GM19240 (cell line): ENCODE results near the gene DNAJA1.

Experiments
- DNase-seq: peaks from one replicate; pipeline ENCODE4 v3.0.0; 2011; ENCODE audit warnings: low spot score; ENCODE audit not compliant: insufficient read length

DNAJA1 gene

DNA sequence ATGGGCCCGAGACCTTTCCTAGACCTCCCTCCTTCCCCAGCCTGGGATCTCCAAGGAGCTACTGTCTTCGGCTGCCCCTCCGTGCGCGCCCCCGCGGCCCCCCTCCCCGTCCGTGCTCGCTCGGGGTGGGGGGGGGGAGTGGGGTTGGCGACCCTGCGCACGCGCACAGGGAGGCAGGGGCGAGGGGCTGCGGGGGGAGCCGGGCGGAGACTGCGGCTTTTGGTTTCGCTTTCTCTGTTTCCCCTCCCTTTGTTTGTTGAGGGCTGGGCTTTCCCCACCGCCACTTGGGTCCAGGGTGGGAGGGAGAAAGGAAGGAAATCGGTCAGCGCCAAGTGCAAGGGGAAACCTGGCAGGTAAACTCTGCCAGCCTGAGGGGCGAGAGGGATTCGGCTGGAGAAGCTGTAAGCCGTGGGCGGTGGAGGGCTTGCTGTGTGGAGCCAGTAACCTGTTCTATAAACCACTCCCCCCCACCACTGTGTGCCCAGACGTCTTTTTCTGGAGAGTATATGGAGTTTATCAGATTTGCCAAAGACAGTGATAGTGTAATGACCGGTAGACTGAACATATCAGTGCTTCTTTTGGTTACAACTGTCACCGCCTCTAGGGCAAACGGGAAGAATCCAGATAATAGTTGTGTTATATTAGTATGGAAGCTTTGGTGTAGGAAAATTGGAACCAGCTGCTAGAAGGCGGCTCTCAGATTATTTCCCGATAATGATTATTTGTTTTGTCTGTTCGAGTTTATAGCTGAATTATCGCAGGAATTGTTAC lies 684 bp downstream of the DNAJA1 start:
- no peak for DNase-seq

DNA sequence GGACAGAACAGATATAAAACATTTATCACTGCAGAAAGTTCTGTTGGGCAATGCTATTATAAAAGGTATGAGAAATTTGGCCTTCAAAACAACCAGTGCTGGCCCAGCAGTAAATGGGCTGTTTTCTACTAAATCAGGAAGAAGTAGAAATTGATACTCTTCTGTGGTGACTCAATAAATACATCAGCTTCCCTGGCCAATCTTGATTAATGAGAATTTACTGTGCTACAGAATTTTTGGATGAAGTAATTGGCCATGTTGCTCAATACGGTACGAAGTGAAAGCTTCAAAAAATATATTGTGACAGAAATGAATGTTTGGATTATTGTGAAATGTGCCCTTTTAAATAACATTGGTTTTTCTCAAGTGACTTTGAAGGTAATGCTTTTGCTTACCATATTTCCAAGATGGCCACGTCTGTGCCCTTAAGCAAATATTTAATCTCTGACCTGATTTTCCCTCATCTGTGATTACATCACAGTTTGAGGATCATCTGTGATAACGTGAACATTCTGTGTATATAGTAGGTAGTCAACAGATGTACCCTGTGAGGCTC lies 4.2 kb downstream of the DNAJA1 start:
- DNase-seq, result no peak

DNA sequence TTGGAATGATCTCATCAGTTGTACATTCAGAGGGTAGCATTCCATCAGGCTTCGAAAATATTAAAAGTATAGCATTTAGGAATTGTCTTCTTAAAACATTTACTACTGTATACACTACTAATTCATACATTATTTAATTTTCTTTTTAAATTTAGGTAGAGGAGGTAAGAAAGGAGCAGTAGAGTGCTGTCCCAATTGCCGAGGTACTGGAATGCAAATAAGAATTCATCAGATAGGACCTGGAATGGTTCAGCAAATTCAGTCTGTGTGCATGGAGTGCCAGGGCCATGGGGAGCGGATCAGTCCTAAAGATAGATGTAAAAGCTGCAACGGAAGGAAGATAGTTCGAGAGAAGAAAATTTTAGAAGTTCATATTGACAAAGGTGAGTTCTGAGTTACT lies 5.2 kb downstream of the DNAJA1 start:
- DNase-seq, result no peak

DNA sequence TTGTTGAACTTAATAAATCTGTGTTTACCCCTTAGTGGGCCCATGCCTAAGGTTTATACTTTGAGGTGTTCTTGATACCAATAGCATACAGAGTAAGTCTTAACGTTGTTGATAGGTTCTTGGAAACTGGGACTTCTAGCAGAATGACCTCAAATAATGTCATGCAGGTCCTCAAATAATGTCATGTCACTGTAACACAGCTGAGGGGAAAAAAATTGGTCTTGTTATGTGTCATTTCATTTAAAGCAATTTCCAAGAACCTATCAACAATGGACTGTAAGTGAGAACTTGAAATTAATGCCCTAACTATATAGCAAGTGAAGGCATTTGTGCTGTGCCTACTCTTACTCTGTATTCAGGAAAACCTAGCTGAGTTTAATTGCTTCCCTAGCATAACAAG lies 7.2 kb downstream of the DNAJA1 start:
- no peak for DNase-seq

- no peak for DNase-seq
Observed at GRCh38 chr9:33032865-33033264, 7.8 kb downstream of the DNAJA1 start.

GRCh38 chr9:33040792-33041431 lies 15.8 kb downstream of the DNAJA1 start:
- no peak for DNase-seq

GRCh38 chr9:33041432-33042188 lies 16.5 kb downstream of the DNAJA1 start:
- no peak for DNase-seq

DNA sequence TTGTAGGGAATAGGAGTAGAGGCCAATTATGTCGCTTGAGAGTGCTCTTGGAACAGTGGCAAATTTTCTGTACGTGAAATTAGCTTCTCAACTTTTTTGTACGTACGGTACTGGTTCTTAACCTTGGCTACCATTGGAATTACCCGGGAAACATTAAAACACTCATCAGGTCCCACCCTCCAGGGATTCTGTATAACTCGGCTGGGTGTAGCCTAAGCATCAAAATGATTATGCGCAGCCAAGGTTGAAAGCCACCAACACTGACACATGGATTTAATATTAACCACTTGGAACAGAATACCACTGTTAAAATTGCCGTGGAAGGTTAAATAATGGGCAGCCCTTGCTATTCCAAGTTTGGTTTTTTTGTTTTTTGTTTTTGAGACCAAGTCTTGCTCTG lies 17.4 kb downstream of the DNAJA1 start:
- DNase-seq, result no peak

DNA sequence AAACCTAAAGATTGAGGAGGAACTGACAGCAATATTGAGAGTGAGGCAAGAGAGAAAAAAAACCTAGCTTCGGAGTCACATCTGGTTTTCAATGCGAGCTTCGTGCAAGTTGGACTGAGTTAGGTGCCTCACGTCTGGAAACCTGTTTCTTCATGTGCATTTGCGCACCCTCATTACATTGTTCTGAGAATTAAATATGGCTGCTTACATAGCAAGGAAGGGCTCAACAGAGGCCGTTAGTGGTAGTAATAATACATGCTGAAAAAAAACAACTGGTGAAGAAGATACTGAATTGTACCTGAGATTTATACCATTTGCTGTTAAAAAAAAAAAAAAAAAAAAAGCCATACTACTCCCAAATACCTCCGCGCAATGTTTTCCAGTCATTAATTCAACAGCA lies 18.6 kb downstream of the DNAJA1 start:
- DNase-seq, result no peak

GRCh38 chr9:33044162-33044673 lies 19.1 kb downstream of the DNAJA1 start:
- DNase-seq, result peak; percentile 33

GRCh38 chr9:33044677-33045282 lies 19.7 kb downstream of the DNAJA1 start:
- DNase-seq, result no peak

- DNase-seq, result no peak
Observed at GRCh38 chr9:33046061-33046460, 21.0 kb downstream of the DNAJA1 start.

DNA sequence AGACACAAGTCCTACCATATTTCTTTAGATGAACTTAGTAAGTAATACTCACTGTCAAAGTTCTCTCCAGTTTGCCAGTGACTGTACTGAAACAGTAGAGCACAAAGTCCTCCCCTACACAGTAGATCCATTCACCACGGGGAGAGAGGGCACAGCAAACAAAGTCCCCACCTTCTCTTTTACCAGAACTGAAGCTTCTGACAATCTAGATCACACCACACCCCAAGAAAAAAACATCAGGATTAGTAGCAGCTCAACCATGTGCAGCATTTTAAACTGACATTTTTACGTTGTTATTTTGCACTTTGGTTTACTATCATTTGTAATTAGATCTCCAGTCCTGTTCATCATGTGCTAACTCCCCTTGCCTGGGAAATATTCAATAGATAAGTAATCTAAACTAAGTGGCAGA lies 23.0 kb downstream of the DNAJA1 start:
- DNase-seq, result no peak

- peak; percentile 4 for DNase-seq
Observed at GRCh38 chr9:33049680-33050361, 24.7 kb downstream of the DNAJA1 start.

GRCh38 chr9:33051144-33051543 lies 26.1 kb downstream of the DNAJA1 start:
- DNase-seq, result no peak

GRCh38 chr9:33065157-33066076 lies 40.3 kb downstream of the DNAJA1 start:
- DNase-seq, result peak; percentile 19

GRCh38 chr9:33068991-33069390 lies 43.9 kb downstream of the DNAJA1 start:
- DNase-seq, result no peak

DNA sequence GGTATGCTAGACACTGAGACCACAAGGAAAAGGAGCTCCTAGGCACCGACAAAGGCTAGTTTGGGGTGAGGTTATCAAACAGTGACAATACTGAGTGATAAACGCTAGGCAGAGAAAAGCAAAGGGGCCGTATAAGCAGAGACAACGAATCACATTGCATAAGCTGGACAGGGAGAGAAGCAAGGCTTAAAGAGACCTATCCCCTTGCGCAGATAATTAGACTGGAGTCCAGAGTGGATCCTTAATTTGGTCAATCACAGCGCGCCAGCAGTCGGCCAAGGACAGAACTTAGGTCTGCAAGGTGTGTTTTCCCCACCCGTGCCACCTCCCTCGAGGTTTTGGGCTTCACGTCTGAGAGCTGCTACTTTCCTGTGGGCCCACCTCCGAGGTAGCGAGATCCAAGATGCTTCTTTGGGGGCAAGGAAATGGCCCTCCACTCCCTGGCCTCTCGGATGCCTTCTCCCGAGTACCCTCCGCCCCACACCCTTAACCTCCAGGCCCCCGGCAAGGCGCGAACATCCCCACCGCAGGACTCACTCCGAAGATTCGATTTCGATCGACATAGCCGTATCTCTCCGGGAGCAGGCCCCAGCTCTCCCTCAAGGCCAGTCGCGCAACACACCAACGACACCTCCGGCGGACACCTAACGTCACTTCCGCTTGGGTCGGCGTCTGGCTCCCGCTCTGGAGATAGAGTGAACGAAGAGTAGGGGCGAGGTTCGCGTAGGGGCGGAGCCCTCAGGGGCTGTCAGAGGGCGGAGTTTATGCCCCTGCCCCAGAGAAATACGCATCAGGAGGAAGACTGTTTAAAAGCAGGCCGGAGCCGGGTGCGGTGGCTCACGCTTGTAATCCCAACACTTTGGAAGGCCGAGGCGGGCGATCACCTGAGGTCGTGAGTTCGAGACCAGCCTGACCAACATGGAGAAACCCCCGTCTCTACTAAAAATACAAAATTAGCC lies 51.3 kb downstream of the DNAJA1 start, which contains the start of gene SMU1:
Gene SMU1, minus strand, starts transcription at position 629 of the 959 bp plus-strand sequence. Its CDS starts 66 bp downstream, at position 563.
- peak; percentile 84 for DNase-seq
